Suppressor macrophage treated with lipopolysaccharide for 4 hours (primary cell): Measurements from ENCODE around the gene PIM3.
A peak's percentile ranks its signal among the peaks of the same experiment; 100 is the strongest.

Experiments
- DNase-seq: peaks from one replicate; pipeline ENCODE4 v3.0.0-alpha.2; 2020

Gene PIM3

GRCh38 chr22:49956914-49957825 lies 3.4 kb upstream of the PIM3 start:
- no peak for DNase-seq

DNA sequence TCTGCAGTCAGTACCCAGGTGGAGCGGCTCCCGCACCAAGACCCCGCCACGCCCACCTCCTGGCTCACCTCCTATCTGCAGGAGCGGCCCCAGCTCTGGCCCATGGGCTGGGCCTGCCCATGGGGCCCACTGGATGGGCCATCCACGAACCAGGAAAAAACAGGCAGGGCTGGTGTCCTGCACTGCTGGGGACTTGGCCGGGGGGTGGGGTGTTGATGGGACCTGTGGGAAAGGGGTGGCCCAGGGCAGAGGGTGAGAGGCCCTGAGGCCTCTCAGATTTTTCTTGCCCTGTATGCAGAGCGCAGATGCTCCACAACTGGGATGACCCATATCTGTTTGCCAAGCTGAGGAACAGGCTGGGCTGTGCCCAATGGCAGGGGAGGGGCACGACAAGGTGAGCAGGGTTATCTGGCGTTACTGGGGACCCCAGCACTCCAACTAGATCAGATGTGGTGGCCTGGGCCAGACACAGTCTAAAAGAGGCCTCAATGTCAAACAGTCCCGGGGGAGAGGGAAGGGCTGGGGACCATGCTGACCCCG lies 2.7 kb upstream of the PIM3 start:
- no peak for DNase-seq

DNA sequence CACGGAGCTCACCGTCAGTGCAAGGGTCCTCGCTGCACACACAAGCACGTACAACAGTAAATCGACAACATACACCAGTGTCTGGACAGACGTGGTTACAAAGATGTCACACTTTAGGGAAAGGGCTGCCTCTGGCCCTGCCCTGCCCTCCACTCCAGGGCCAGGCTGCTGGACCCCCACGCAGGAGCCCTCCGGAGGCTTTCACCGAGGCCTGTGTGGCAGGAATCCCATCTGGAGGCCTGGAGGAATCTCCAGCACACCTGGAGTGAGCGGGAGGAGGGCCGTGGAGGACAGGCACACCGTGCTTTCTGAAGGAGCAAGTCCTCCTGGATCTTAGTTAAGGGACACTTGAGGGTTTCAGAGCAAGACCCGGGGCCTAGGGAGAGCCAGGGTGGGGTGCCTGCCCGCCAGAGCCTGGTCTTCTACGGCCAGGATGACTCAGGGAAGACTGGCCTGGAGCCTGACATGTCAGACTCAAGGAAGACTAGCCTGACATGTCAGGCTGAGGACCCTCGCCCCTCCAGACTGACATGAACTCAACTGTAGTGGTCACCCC lies 2.1 kb upstream of the PIM3 start:
- DNase-seq: no peak

- DNase-seq: no peak
Observed at GRCh38 chr22:49958931-49959781, 1.4 kb upstream of the PIM3 start.

DNA sequence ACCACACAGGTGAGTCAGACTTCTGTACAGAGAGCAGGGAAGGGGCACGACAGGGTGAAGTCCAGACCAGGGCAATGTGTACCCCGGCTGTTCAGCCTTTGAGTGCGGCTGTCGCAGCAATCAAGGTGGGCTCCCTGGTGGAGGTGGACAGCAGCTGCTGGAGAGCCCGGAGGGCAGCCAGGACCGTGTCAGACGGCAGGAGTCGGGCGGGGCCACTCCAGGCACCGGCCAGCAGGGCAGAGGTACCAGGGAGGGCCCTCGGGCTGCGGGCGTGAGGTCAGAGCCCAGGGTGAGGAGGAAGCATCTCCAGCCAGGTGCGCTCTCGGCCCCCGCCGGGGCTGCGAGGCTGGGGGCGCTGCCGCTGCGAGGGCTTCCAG lies 802 bp upstream of the PIM3 start:
- peak; percentile 25 for DNase-seq

DNA sequence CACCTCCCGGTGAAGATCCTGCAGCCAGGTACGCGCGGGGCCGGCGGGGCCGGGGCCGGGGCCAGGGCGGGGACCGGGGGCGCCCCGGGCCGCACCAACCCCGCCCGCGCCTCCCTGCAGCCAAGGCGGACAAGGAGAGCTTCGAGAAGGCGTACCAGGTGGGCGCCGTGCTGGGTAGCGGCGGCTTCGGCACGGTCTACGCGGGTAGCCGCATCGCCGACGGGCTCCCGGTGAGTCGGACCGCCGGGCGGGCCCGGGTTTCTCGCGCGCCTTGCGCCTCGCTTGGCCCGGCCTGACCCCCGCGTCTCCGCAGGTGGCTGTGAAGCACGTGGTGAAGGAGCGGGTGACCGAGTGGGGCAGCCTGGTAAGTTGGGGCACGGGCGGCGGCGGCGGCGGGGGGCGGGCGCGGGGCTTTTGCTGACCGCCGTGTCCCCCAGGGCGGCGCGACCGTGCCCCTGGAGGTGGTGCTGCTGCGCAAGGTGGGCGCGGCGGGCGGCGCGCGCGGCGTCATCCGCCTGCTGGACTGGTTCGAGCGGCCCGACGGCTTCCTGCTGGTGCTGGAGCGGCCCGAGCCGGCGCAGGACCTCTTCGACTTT lies 531 bp downstream of the PIM3 start:
- peak; percentile 65 for DNase-seq

GRCh38 chr22:49961601-49962011 lies 1.0 kb downstream of the PIM3 start:
- no peak for DNase-seq

DNA sequence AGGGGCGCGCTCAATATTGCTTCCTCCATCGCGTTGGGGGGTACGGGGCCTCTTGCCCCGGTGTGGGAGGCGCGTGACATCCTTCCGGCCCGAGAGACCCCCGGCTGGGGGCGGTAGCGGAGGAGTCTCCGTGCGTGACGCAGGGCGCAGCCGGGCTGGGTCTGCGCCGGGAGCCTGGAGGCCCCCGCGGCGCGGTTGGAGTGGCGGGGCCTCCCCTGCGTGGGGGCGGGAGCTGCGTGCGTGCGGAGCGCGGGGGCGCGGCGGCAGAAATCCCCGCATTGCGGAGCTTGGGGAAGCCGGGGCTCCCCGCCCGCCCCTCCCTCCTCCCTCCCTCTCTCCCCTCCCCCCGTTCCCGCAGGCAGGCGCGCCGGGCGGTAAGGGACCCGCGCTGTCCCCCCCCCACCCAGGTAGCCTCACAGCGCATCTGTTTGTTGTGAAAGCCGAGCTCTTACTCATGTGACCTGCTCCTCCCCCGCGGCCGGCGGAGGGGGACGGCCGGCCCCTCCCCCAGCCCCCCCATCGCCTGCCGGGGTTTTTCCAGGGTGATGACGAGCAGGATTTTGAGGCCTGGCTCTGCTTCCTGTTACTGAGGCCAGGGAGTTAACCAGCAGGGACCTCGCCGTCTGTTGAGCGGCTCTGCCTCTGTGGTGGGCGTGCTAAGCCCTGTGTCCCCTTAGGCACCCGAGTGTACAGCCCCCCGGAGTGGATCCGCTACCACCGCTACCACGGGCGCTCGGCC lies 1.6 kb downstream of the PIM3 start:
- peak; percentile 96 for DNase-seq

GRCh38 chr22:49962751-49963646 lies 2.4 kb downstream of the PIM3 start:
- peak; percentile 12 for DNase-seq

DNA sequence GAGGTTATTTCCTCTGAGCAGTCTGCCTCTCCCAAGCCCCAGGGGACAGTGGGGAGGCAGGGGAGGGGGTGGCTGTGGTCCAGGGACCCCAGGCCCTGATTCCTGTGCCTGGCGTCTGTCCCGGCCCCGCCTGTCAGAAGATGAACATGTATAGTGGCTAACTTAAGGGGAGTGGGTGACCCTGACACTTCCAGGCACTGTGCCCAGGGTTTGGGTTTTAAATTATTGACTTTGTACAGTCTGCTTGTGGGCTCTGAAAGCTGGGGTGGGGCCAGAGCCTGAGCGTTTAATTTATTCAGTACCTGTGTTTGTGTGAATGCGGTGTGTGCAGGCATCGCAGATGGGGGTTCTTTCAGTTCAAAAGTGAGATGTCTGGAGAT lies 3.1 kb downstream of the PIM3 start:
- DNase-seq: no peak

GRCh38 chr22:49964136-49965090 lies 3.8 kb downstream of the PIM3 start:
- DNase-seq: no peak

- DNase-seq: peak; percentile 33
Observed at GRCh38 chr22:49965091-49966040, 4.8 kb downstream of the PIM3 start.

GRCh38 chr22:49966041-49966773 lies 5.6 kb downstream of the PIM3 start:
- peak; percentile 55 for DNase-seq

DNA sequence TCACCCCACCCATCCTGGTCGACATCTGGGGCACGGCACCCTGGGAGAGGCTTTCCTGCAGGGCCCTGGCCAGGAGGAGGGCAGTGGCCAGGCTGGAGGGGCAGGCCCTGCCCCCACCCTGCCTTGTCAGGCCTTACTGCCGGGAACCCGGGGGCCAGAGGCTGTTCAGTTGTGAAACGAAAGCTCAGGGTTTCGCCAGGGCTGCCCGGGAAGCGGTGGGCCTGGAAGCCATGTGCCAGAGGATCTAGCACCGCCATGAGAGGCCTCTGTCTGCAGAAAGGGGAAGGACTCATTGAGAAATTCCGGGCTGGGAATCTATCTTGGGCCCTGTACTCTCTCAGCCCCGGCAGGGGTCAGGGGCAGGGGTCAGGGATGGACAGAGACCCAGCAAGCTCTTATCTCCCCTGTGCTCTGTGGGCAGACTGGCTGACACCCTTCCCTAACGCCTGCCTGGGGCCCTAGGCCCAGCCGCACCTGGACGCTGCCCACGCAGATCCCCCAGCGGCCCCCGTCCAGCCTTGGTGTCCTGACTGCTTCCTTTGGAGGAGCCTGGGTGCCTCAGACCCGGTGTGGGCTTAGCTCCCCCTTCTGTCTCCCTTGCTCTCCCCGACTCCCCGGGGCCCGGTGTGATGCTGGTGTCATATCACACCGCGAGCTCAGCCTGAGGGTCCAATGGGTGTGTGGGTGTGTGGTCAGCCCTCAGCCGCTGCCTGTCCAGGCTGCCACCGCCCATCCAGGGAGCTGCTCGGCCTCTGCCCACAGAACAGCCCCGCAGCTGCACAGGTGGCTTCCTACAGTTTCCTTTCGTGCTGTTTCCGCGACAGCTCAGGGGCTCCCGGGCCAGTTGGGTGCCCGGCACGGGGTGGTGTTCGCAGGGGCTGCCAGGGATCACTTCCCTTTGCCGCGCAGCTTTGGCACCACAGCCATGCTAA lies 6.5 kb downstream of the PIM3 start:
- DNase-seq: peak; percentile 98

- DNase-seq: no peak
Observed at GRCh38 chr22:49967706-49968208, 7.2 kb downstream of the PIM3 start.

DNA sequence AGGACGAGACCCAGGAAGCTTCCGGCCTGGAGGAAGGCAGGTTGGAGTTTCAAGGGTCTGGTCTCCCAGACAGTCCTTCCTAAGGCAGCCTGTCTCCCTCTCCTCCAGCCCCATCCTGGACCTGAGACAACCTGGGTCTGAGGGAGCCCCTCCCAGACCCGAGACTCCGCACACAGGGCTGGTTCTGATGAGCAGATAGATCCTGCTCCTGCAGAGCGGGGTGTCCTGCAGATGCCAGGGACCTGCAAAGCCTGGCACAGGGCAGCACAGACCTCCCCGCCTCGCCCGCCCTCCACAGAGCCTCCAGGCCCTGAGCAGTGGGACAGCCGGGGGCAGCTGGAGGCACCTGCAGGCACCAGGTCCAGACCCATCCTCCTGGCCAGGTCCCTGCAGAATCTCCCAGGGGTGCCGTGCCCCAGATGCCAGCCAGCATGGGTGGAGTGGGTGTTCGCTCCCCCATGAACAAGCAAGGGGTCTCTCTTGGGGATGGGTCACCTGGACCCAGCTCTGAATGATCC lies 7.8 kb downstream of the PIM3 start:
- DNase-seq: peak; percentile 23
